Choroid plexus epithelial cell (primary cell): Measurements from ENCODE around the gene CYP46A1.
A peak's percentile ranks its signal among the peaks of the same experiment; 100 is the strongest.

Experiments
- DNase-seq: peaks from one replicate; pipeline ENCODE4 v3.0.0-alpha.2; 2010; ENCODE audit warnings: low read depth
- H3K4me3 ChIP-seq: 2 replicates; pipeline ENCODE4 v1.5.1; 2011; ENCODE audit warnings: low read depth, mild to moderate bottlenecking, control low read depth, low read length, moderate library complexity
- TF ChIP-seq, protein P1 (sequence below): conservative IDR thresholded peaks from 2 replicates; pipeline ENCODE4 v1.5.1; 2011; ENCODE audit warnings: low read depth, mild to moderate bottlenecking, control low read depth, inconsistent platforms, low read length, moderate library complexity

Gene CYP46A1

DNA sequence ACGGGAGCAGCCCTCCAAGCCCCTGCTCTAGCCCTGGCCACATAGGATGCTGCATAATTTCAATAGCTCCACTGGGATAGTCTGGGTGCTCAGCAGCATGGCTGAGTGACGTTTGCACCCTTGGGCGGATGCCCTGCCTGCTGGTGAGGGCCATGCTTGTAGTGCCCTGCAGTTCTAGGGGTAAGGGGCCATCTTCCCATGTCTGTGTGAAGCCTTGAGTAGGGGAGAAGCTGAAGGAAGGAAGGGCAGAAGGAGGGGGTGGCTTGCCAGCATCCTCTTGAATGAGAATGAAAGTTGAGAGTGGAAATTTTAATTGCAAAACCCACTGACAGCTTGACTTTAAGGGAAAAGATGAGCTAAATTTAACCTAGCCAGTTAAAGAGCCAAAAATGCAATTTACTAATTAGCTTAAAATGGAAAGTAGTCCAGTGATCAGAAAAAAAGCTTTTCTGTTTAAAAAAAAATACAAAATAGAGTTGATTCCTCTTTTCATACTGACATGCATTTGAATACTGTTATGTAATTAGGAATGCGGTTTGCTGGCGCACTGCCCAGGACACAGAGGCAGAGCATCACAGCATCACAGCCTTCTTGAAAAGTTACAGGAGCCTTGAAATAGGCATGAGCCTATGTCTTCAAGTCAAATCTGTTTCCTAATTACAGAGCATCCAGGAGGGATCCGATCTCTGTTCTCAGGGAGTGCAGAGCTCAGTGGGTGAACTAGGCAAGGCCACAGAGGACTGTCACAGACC, 90.6 kb downstream of the CYP46A1 start:
- no peak overlapping the region for H3K4me3 ChIP-seq
- peak; percentile 70 for DNase-seq
- TF ChIP-seq, protein P1, sequence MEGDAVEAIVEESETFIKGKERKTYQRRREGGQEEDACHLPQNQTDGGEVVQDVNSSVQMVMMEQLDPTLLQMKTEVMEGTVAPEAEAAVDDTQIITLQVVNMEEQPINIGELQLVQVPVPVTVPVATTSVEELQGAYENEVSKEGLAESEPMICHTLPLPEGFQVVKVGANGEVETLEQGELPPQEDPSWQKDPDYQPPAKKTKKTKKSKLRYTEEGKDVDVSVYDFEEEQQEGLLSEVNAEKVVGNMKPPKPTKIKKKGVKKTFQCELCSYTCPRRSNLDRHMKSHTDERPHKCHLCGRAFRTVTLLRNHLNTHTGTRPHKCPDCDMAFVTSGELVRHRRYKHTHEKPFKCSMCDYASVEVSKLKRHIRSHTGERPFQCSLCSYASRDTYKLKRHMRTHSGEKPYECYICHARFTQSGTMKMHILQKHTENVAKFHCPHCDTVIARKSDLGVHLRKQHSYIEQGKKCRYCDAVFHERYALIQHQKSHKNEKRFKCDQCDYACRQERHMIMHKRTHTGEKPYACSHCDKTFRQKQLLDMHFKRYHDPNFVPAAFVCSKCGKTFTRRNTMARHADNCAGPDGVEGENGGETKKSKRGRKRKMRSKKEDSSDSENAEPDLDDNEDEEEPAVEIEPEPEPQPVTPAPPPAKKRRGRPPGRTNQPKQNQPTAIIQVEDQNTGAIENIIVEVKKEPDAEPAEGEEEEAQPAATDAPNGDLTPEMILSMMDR, result no peak

DNA sequence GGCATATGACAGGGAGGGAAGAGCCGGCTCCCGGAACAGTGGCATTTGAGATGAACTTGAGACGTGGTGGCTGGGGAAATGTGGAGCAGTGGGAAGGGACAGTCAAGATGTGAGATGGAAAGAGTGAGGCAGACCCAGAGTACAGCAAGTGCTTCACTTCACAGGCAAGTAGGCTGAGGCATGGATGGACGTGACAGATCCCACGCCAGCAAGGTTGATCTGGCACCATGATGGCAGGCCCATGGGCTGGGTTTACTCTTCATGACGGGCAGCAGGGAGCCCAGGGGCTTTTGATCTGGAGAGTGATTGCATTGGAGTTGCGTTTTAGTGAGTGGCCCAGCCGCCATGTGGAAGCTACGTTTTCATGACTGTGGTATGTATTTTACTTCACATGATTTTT, 91.3 kb downstream of the CYP46A1 start:
- no peak overlapping the region for H3K4me3 ChIP-seq
- TF ChIP-seq, protein P1, result no peak
- no peak for DNase-seq
